Trophoblast cell (in vitro differentiated cells and primary cell): ENCODE measurements around the gene GNG12.

Experiments used
- DNase-seq, 2 donors: peaks; one replicate each; pipeline ENCODE4 v3.0.0-alpha.2; 2016
- H2AFZ ChIP-seq: 2 replicates; pipeline ENCODE4 v1.6.1; 2013; ENCODE audit warnings: low read length, moderate library complexity, mild to moderate bottlenecking; ENCODE audit not compliant: insufficient read depth, poor library complexity
- H2AK5ac ChIP-seq: 2 replicates; pipeline ENCODE4 v1.6.1; 2013; ENCODE audit warnings: mild to moderate bottlenecking, low read length
- H2BK120ac ChIP-seq: 2 replicates; pipeline ENCODE4 v1.6.1; 2013; ENCODE audit warnings: low read length, mild to moderate bottlenecking, moderate library complexity; ENCODE audit not compliant: insufficient read depth, poor library complexity
- H2BK12ac ChIP-seq: 2 replicates; pipeline ENCODE4 v1.6.1; 2013; ENCODE audit warnings: mild to moderate bottlenecking, low read length, moderate library complexity
- H2BK5ac ChIP-seq: 2 replicates; pipeline ENCODE4 v1.6.1; 2013; ENCODE audit warnings: low read length, low read depth, moderate library complexity, mild to moderate bottlenecking; ENCODE audit not compliant: poor library complexity
- H3K14ac ChIP-seq: 2 replicates; pipeline ENCODE4 v1.6.1; 2013; ENCODE audit warnings: mild to moderate bottlenecking, low read length
- H3K18ac ChIP-seq: 2 replicates; pipeline ENCODE4 v1.6.1; 2013; ENCODE audit warnings: mild to moderate bottlenecking, low read length
- H3K23ac ChIP-seq: 2 replicates; pipeline ENCODE4 v1.6.1; 2013; ENCODE audit warnings: low read length
- H3K27ac ChIP-seq: 2 replicates; pipeline ENCODE4 v1.5.1; 2013; ENCODE audit warnings: low read depth, mild to moderate bottlenecking, inconsistent platforms, low read length, moderate library complexity
- H3K27me3 ChIP-seq: 2 replicates; pipeline ENCODE4 v1.6.1; 2013; ENCODE audit warnings: inconsistent platforms, mild to moderate bottlenecking, low read length, moderate library complexity; ENCODE audit not compliant: insufficient read depth
- H3K36me3 ChIP-seq, 2 experiments: 1 replicate in 1 of 2; 2 replicates in 1 of 2; pipeline ENCODE4 v1.6.1; 2013; ENCODE audit warnings: low read length in 2 of 2, mild to moderate bottlenecking in 2 of 2, moderate library complexity in 1 of 2; ENCODE audit not compliant: insufficient read depth in 2 of 2, control insufficient read depth in 1 of 2
- H3K4ac ChIP-seq: 2 replicates; pipeline ENCODE4 v1.6.1; 2013; ENCODE audit warnings: low read depth, mild to moderate bottlenecking, low read length, moderate library complexity
- H3K4me1 ChIP-seq, 2 experiments: 1 replicate in 1 of 2; 2 replicates in 1 of 2; pipeline ENCODE4 v1.6.1; 2013; ENCODE audit warnings: low read length in 2 of 2, mild to moderate bottlenecking in 2 of 2, moderate library complexity in 1 of 2; ENCODE audit not compliant: insufficient read depth in 2 of 2, control insufficient read depth in 1 of 2
- H3K4me2 ChIP-seq: 2 replicates; pipeline ENCODE4 v1.6.1; 2013; ENCODE audit warnings: inconsistent platforms, mild to moderate bottlenecking, low read length, moderate library complexity
- H3K4me3 ChIP-seq: 2 replicates; pipeline ENCODE4 v1.5.1; 2013; ENCODE audit warnings: mild to moderate bottlenecking, low read depth, low read length, inconsistent platforms
- H3K79me1 ChIP-seq: one replicate; pipeline ENCODE4 v1.6.1; 2013; ENCODE audit warnings: low read length
- H3K79me2 ChIP-seq: 2 replicates; pipeline ENCODE4 v1.6.1; 2013; ENCODE audit warnings: low read length, mild to moderate bottlenecking; ENCODE audit not compliant: control insufficient read depth, insufficient read depth, poor library complexity
- H3K9ac ChIP-seq: 2 replicates; pipeline ENCODE4 v1.6.1; 2013; ENCODE audit warnings: mild to moderate bottlenecking, low read length
- H3K9me3 ChIP-seq: 2 replicates; pipeline ENCODE4 v1.6.1; 2013; ENCODE audit warnings: low read depth, mild to moderate bottlenecking, control low read depth, inconsistent platforms, low read length; ENCODE audit not compliant: insufficient read depth
- H4K12ac ChIP-seq: 2 replicates; pipeline ENCODE4 v1.6.1; 2013; ENCODE audit warnings: low read depth, mild to moderate bottlenecking, low read length, moderate library complexity
- H4K8ac ChIP-seq: 2 replicates; pipeline ENCODE4 v1.6.1; 2013; ENCODE audit warnings: low read depth, mild to moderate bottlenecking, low read length, moderate library complexity
- H4K91ac ChIP-seq: one replicate; pipeline ENCODE4 v1.6.1; 2013; ENCODE audit warnings: low read depth, mild to moderate bottlenecking, low read length, moderate library complexity
- WGBS: extraction: QIAGEN DNeasy Blood & Tissue Kit; methylation state at CpG from one replicate; pipeline ENCODE4 v1.1.7; 2013; ENCODE audit warnings: missing lambda C conversion rate; ENCODE audit not compliant: insufficient read length, insufficient coverage; ENCODE audit errors: extremely low coverage; 5-methylcytosine and 5-hydroxymethylcytosine counted together

Gene GNG12

GRCh38 chr1:67716800-67717199 lies 116.5 kb downstream of the GNG12 start:
- no CpG with 5 or more reads among the region's 4 CpGs for WGBS
- no peak overlapping the region for H3K4me3 ChIP-seq

GRCh38 chr1:67715819-67716218 lies 117.4 kb downstream of the GNG12 start:
- Histone ChIP-seq H3K4me1 (peaks cover 0 to 6% of the 10 kb centered on the region in 2 experiments), H3K27me3 (no peaks in the 10 kb centered on the region), H3K18ac (no peak overlapping the region), H3K9me3 (no peaks in the 10 kb centered on the region), H4K8ac (no peak overlapping the region), H3K23ac (no peak overlapping the region), H4K12ac (no peak overlapping the region), H2BK120ac (no peak overlapping the region), H3K9ac (no peak overlapping the region), H3K4me2 (no peak overlapping the region), H3K14ac (no peak overlapping the region), H3K79me2 (no peaks in the 10 kb centered on the region), H3K79me1 (no peaks in the 10 kb centered on the region), H2BK5ac (no peak overlapping the region), H2AK5ac (no peak overlapping the region), H2BK12ac (no peak overlapping the region), H3K4ac (no peak overlapping the region), H4K91ac (no peak overlapping the region), H3K36me3 (no peaks in the 10 kb centered on the region), H2AFZ (no peak overlapping the region), H3K4me3 (no peak overlapping the region), H3K27ac (no peak overlapping the region)
- no CpG with 5 or more reads among the region's 2 CpGs for WGBS
- no peak for DNase-seq

More at GRCh38 chr1:67716800-67717199, 116.5 kb downstream of the GNG12 start:
- H2AK5ac ChIP-seq: no peak overlapping the region
- no peak overlapping the region for H3K14ac ChIP-seq
- H2BK12ac ChIP-seq: no peak overlapping the region
- no peak overlapping the region for H3K27ac ChIP-seq
- no peak overlapping the region for H2BK120ac ChIP-seq
- no peak overlapping the region for H2BK5ac ChIP-seq
- H3K79me2 ChIP-seq: no peaks in the 10 kb centered on the region
- H3K18ac ChIP-seq: no peak overlapping the region
- H4K8ac ChIP-seq: no peak overlapping the region
- H3K4me2 ChIP-seq: no peak overlapping the region
- H3K9ac ChIP-seq: no peak overlapping the region
- DNase-seq: no peak
- no peaks in the 10 kb centered on the region for H3K9me3 ChIP-seq
- no peak overlapping the region for H3K23ac ChIP-seq
- no peak overlapping the region for H4K12ac ChIP-seq
- no peak overlapping the region for H2AFZ ChIP-seq
- no peak overlapping the region for H4K91ac ChIP-seq
- H3K27me3 ChIP-seq: no peaks in the 10 kb centered on the region
- no peaks in the 10 kb centered on the region for H3K79me1 ChIP-seq
- H3K4me1 ChIP-seq: peaks cover 0 to 6% of the 10 kb centered on the region in 2 experiments
- H3K4ac ChIP-seq: no peak overlapping the region
- no peaks in the 10 kb centered on the region for H3K36me3 ChIP-seq

- Histone ChIP-seq H2AK5ac (no peak overlapping the region), H3K79me1 (no peaks in the 10 kb centered on the region), H4K12ac (no peak overlapping the region), H3K4me3 (no peak overlapping the region), H3K4me1 (peaks cover 0 to 6% of the 10 kb centered on the region in 2 experiments), H3K4me2 (no peak overlapping the region), H4K8ac (no peak overlapping the region), H2AFZ (no peak overlapping the region), H3K14ac (no peak overlapping the region), H3K36me3 (no peaks in the 10 kb centered on the region), H4K91ac (no peak overlapping the region), H3K9me3 (no peaks in the 10 kb centered on the region), H2BK120ac (no peak overlapping the region), H3K23ac (no peak overlapping the region), H3K27me3 (no peaks in the 10 kb centered on the region), H2BK12ac (no peak overlapping the region), H2BK5ac (no peak overlapping the region), H3K9ac (no peak overlapping the region), H3K27ac (no peak overlapping the region), H3K79me2 (no peaks in the 10 kb centered on the region), H3K18ac (no peak overlapping the region), H3K4ac (no peak overlapping the region)
- WGBS: no CpG with 5 or more reads among the region's 6 CpGs
- DNase-seq: no peak
Observed at GRCh38 chr1:67713057-67713846, 120.0 kb downstream of the GNG12 start.

DNA sequence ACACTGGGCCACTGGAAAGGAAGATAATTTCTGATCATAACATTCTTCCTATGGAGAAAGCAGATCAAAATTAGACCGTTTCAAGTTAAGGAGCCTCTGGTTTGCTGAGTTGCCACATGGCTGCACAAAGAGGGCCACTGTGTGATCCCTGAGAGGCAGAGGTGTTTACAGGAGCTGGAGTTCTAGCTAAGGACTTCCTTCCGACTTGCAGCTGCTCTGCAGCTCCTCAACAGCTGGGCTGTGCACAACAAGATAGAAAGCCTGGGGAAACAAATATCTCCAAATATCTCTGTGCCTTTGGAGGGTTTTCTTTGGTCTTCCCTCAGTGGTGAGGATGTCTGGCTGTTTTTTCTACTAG lies 121.4 kb downstream of the GNG12 start:
- no peak overlapping the region for H3K9ac ChIP-seq
- no peak for DNase-seq
- H3K23ac ChIP-seq: no peak overlapping the region
- no peaks in the 10 kb centered on the region for H3K9me3 ChIP-seq
- no peak overlapping the region for H2BK12ac ChIP-seq
- no peak overlapping the region for H2AK5ac ChIP-seq
- H4K91ac ChIP-seq: no peak overlapping the region
- H2BK120ac ChIP-seq: no peak overlapping the region
- H4K8ac ChIP-seq: no peak overlapping the region
- no peak overlapping the region for H3K4me2 ChIP-seq
- H3K79me1 ChIP-seq: no peaks in the 10 kb centered on the region
- no peak overlapping the region for H2BK5ac ChIP-seq
- H3K4ac ChIP-seq: no peak overlapping the region
- no CpG with 5 or more reads among the region's 2 CpGs for WGBS
- no peaks in the 10 kb centered on the region for H3K4me1 ChIP-seq
- H3K14ac ChIP-seq: no peak overlapping the region
- no peak overlapping the region for H3K27ac ChIP-seq
- H3K79me2 ChIP-seq: no peaks in the 10 kb centered on the region
- no peaks in the 10 kb centered on the region for H3K27me3 ChIP-seq
- H4K12ac ChIP-seq: no peak overlapping the region
- no peak overlapping the region for H3K4me3 ChIP-seq
- H3K36me3 ChIP-seq: no peaks in the 10 kb centered on the region
- no peak overlapping the region for H2AFZ ChIP-seq
- H3K18ac ChIP-seq: no peak overlapping the region
